Motor neuron (in vitro differentiated cells): Measurements from ENCODE around the gene NOS1AP. TPM values are rescaled to one million over a fixed set of nuclear protein-coding genes. Genes with fewer than 3 reads are reported as not detected.
A peak's percentile ranks its signal among the peaks of the same experiment; 100 is the strongest.

Source experiments
- ATAC-seq, 8 experiments: fragments of 200-7000 bp; cut with Tn5 transposase; replicated peaks in 6 of 8; 2 replicates each; pipeline ENCODE4 v1.8.0; 2021; ENCODE audit warnings: mild to moderate bottlenecking in 8 of 8, moderate library complexity in 8 of 8
- H3K27ac ChIP-seq, 2 donors: fragments of 250-450 bp; sonication (Bioruptor Pico); 2 replicates each; pipeline ENCODE4 v1.9.0; 2021; ENCODE audit warnings: antibody characterized with exemption in 2 of 2, mild to moderate bottlenecking in 2 of 2, moderate library complexity in 1 of 2
- H3K4me1 ChIP-seq, 2 donors: fragments of 250-450 bp; sonication (Bioruptor Pico); replicated peaks in 1 of 2; 2 replicates each; pipeline ENCODE4 v1.6.1; 2021; ENCODE audit warnings: antibody characterized with exemption in 2 of 2, mild to moderate bottlenecking in 2 of 2, moderate library complexity in 1 of 2
- H3K4me3 ChIP-seq, 5 donors: fragments of 250-450 bp; sonication (Bioruptor Pico); 2 replicates each; pipeline ENCODE4 v1.9.0; 2021; ENCODE audit warnings: antibody characterized with exemption in 5 of 5, mild to moderate bottlenecking in 5 of 5, moderate library complexity in 4 of 5
- WGBS, 10 experiments: fragments of 450-650 bp; shearing (Covaris generic); methylation state at CpG; one replicate each; pipeline ENCODE4 v1.0.0; 2022; 5-methylcytosine and 5-hydroxymethylcytosine counted together
- in situ Hi-C, 9 experiments: fragments of 400-800 bp; cut with MboI; loops; one replicate each; pipeline ENCODE4 v1.15.0; 2021; ENCODE audit warnings: low sequenced_read_pairs in 9 of 9, low pct_unique_long_range_greater_than_20kb in 2 of 9; ENCODE audit not compliant: unreplicated experiment in 9 of 9
- total RNA-seq, 8 experiments: library from RNA; unstranded; fragments of 300-600 nt; gene quantifications; 2 replicates each; pipeline versions ENCODE4 v1.2.3 to v1.2.4, GENCODE V29; 2022

The NOS1AP gene
- total RNA-seq, 8 experiments from 2014 or later = 0.61 to 10.4 (median 6.5) TPM

DNA sequence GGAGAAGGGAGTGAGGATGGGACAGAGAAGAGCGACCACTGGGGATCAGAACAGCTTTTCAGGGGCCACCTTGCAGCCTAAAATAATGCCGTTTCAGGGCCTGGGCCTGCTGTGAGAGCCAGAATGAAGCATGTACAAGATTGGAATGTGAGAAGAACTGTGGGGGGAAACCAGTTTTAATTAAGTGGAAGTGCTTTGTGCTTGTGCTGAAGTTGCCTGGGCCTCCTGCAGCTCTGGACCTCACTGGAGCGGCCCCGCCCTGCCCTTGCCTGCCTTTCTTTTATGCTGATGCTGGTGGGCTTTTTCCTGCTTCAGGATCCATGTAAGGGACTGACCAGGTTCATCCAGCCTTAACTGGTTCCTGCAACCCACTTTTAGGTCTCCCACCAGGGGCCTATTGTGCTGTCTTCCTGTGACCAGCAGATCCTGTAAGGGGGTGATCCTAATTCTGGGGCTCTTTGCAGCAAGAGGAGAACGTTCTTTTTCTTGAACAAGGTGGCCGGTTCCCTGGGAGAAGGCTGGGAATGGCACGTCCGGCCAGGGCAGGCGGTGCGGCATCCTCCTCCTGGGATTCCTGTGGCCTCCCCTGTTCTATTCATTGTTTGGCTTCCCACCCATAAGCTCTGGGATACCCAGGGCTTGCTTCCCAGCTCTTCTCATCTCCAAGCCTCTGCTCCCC lies 315.2 kb downstream of the NOS1AP start:
- no peak for ATAC-seq
- in situ Hi-C loops = loop anchor here in 1 of 9 experiments (25.0 kb wide), 1 partner anchor 597 kb away; no protein-coding TSS in a partner anchor
- Histone ChIP-seq H3K27ac (no peak overlapping the region), H3K4me1 (peaks cover 17 to 38% of the 10 kb centered on the region in 2 donors), H3K4me3 (no peak overlapping the region)
- 20 to 95% (median 80%) methylated on average over 1 to 9 of the region's 10 CpGs; no CpG with 5 or more reads in 1 of the 10 experiments for WGBS, 10 experiments

- Histone ChIP-seq H3K4me3 (no peak overlapping the region), H3K27ac (no peak overlapping the region), H3K4me1 (peaks cover 22 to 43% of the 10 kb centered on the region in 2 donors)
- in situ Hi-C loops = loop anchor here in 1 of 9 experiments (25.0 kb wide), 1 partner anchor 598 kb away; no protein-coding TSS in a partner anchor
- WGBS, 10 experiments = 27 to 100% (median 86%) methylated on average over 1 to 3 of the region's 3 CpGs; no CpG with 5 or more reads in 4 of the 10 experiments
- ATAC-seq = no peak
Measured at GRCh38 chr1:162385280-162385623, 315.8 kb downstream of the NOS1AP start.

DNA sequence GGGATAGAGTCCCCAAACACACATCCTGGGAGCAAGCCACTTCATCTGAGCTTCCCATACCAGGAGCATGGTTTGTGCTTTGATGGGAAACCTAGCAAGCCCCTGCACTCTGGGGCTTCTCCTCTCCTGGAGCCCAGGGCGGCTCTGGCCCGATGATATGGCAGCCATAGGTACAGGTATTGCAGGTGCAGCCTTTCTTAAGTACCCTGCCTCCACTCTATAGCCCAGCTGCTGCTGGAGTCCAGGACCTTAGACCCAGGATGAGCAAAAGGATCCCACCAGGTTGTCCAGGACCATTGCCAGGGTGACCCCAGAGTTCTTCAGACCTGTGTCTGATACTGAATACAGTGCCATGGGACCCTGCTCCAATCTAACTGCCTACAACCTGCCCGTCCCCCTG lies 316.2 kb downstream of the NOS1AP start:
- in situ Hi-C loops = loop anchor here in 1 of 9 experiments (25.0 kb wide), 1 partner anchor 598 kb away; no protein-coding TSS in a partner anchor
- H3K4me3 ChIP-seq = no peak overlapping the region
- 35 to 100% (median 93%) methylated on average over 2 to 3 of the region's 3 CpGs; no CpG with 5 or more reads in 5 of the 10 experiments for WGBS, 10 experiments
- H3K4me1 ChIP-seq = peaks cover 26 to 47% of the 10 kb centered on the region in 2 donors
- ATAC-seq = no peak
- no peak overlapping the region for H3K27ac ChIP-seq

GRCh38 chr1:162386292-162387225 lies 317.1 kb downstream of the NOS1AP start:
- no peak overlapping the region for H3K4me3 ChIP-seq
- in situ Hi-C loops = loop anchor here in 1 of 9 experiments (25.0 kb wide), 1 partner anchor 599 kb away; no protein-coding TSS in a partner anchor
- no peak for ATAC-seq
- 55 to 90% (median 76%) methylated on average over 3 to 8 of the region's 8 CpGs; no CpG with 5 or more reads in 2 of the 10 experiments for WGBS, 10 experiments
- H3K27ac ChIP-seq = no peak overlapping the region
- H3K4me1 ChIP-seq = peaks cover 26 to 47% of the 10 kb centered on the region in 2 donors

GRCh38 chr1:162387226-162388082 lies 318.0 kb downstream of the NOS1AP start:
- ATAC-seq = no peak
- peaks cover 29 to 50% of the 10 kb centered on the region in 2 donors for H3K4me1 ChIP-seq
- 33 to 100% (median 74%) methylated on average over 2 to 20 of the region's 20 CpGs for WGBS, 10 experiments
- in situ Hi-C loops = loop anchor here in 1 of 9 experiments (25.0 kb wide), 1 partner anchor 600 kb away; no protein-coding TSS in a partner anchor
- no peak overlapping the region for H3K4me3 ChIP-seq
- H3K27ac ChIP-seq = no peak overlapping the region

GRCh38 chr1:162388083-162388594 lies 318.6 kb downstream of the NOS1AP start:
- peaks cover 29 to 50% of the 10 kb centered on the region in 2 donors for H3K4me1 ChIP-seq
- no peak overlapping the region for H3K27ac ChIP-seq
- ATAC-seq = no peak
- H3K4me3 ChIP-seq = no peak overlapping the region
- WGBS, 10 experiments = 70 to 100% (median 90%) methylated on average over 2 to 8 of the region's 8 CpGs; no CpG with 5 or more reads in 1 of the 10 experiments
- in situ Hi-C loops = loop anchor here in 1 of 9 experiments (25.0 kb wide), 1 partner anchor 601 kb away; no protein-coding TSS in a partner anchor

GRCh38 chr1:162388615-162389014 lies 319.1 kb downstream of the NOS1AP start:
- no peak overlapping the region for H3K27ac ChIP-seq
- peak in 4 of 8 experiments; percentile 7 to 16 (median 14) for ATAC-seq
- peaks cover 29 to 46% of the 10 kb centered on the region in 2 donors for H3K4me1 ChIP-seq
- no peak overlapping the region for H3K4me3 ChIP-seq
- WGBS, 10 experiments = 50 to 100% (median 88%) methylated on average over 1 to 5 of the region's 5 CpGs; no CpG with 5 or more reads in 3 of the 10 experiments
- in situ Hi-C loops = loop anchor here in 1 of 9 experiments (25.0 kb wide), 1 partner anchor 601 kb away; no protein-coding TSS in a partner anchor

DNA sequence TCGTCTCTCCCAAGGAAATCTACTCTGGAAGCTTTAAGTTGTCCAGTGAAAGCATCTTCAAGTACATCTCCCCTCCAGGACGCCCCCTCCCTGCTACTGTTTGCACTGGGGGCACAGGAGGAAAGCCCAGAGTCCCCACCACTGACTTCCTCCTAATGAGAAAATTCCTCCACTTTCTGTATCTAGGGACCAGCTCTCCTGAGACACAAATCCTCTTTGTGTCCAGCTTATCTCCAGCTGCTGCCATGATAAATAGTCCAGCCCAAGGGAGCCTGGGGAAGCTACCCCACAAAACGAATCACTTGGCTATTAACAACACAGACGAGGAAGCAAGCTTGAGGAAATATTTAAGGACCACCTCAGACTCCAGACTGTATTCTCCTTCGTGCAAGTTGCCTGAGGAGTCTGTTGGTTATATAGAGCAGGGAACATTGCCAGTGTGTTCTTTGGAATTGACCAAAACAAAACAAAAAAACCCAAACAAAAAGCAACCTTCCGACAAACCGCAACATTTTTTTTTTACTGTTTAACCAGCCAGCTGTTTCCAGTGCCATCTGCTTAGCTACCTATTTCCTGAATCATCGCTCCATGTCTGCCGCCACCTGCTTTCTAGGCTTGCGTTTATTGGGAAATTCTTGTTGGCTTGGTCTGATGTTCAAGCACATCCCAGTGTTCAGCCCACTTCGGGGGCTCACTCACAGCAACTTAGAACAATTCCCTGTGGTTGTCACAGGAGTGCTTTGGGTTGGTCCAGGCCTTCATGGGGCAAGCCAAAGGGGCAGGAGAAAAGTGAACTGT lies 319.7 kb downstream of the NOS1AP start:
- WGBS, 10 experiments = 25 to 100% (median 64%) methylated on average over 1 to 11 of the region's 11 CpGs; no CpG with 5 or more reads in 2 of the 10 experiments
- peaks cover 29 to 42% of the 10 kb centered on the region in 2 donors for H3K4me1 ChIP-seq
- ATAC-seq = peak in 5 of 8 experiments; percentile 25 to 64 (median 50)
- in situ Hi-C loops = loop anchor here in 1 of 9 experiments (25.0 kb wide), 1 partner anchor 602 kb away; no protein-coding TSS in a partner anchor
- no peak overlapping the region for H3K4me3 ChIP-seq
- H3K27ac ChIP-seq = no peak overlapping the region

- 0 to 100% (median 80%) methylated on average over 1 to 5 of the region's 9 CpGs; no CpG with 5 or more reads in 3 of the 10 experiments for WGBS, 10 experiments
- Histone ChIP-seq H3K4me1 (peaks cover 29 to 36% of the 10 kb centered on the region in 2 donors), H3K27ac (no peak overlapping the region), H3K4me3 (no peak overlapping the region)
- ATAC-seq = peak in 3 of 8 experiments; percentile 48 to 81 (median 61)
- in situ Hi-C loops = loop anchor here in 1 of 9 experiments (10.0 to 25.0 kb wide), 2 partner anchors 335 to 603 kb away; no protein-coding TSS in a partner anchor
Measured at GRCh38 chr1:162389971-162390370, 320.5 kb downstream of the NOS1AP start.

- in situ Hi-C loops = loop anchor here in 1 of 9 experiments (10.0 to 25.0 kb wide), 2 partner anchors 336 to 603 kb away; no protein-coding TSS in a partner anchor
- 29 to 90% (median 74%) methylated on average over 2 to 15 of the region's 15 CpGs; no CpG with 5 or more reads in 1 of the 10 experiments for WGBS, 10 experiments
- H3K4me1 ChIP-seq = peaks cover 29 to 36% of the 10 kb centered on the region in 2 donors
- ATAC-seq = peak in 2 of 8 experiments; percentile 4 to 6
- H3K27ac ChIP-seq = no peak overlapping the region
- H3K4me3 ChIP-seq = no peak overlapping the region
Measured at GRCh38 chr1:162390396-162391185, 321.1 kb downstream of the NOS1AP start.
